KMS-11 (cell line): ENCODE results near the gene TPPP2.

Source experiments
- H2AFZ ChIP-seq: fragments of 200-600 bp; sonication (generic); 2 replicates; pipeline ENCODE4 v1.6.1; 2016; ENCODE audit warnings: antibody characterized with exemption, mixed run types, low read depth
- H3K27ac ChIP-seq: fragments of 200-600 bp; sonication (generic); 2 replicates; pipeline ENCODE4 v1.6.1; 2016; ENCODE audit warnings: mild to moderate bottlenecking, mixed run types
- H3K27me3 ChIP-seq: fragments of 200-600 bp; sonication (generic); 2 replicates; pipeline ENCODE4 v1.6.1; 2017; ENCODE audit warnings: mild to moderate bottlenecking, low read depth, mixed run types, moderate library complexity; ENCODE audit not compliant: insufficient read depth
- H3K36me3 ChIP-seq: fragments of 200-600 bp; sonication (generic); 2 replicates; pipeline ENCODE4 v1.6.1; 2017; ENCODE audit warnings: mild to moderate bottlenecking, mixed run types; ENCODE audit not compliant: insufficient read depth
- H3K4me1 ChIP-seq: fragments of 200-600 bp; sonication (generic); 2 replicates; pipeline ENCODE4 v1.6.1; 2016; ENCODE audit warnings: mild to moderate bottlenecking, low read depth, mixed run types; ENCODE audit not compliant: poor library complexity, severe bottlenecking
- H3K4me2 ChIP-seq: fragments of 200-600 bp; sonication (generic); 2 replicates; pipeline ENCODE4 v1.7.0; 2016; ENCODE audit warnings: mild to moderate bottlenecking, mixed run types
- H3K4me3 ChIP-seq: fragments of 200-600 bp; sonication (generic); IDR thresholded peaks from 2 replicates; pipeline ENCODE4 v1.6.1; 2017; ENCODE audit warnings: low read depth, low read length, mixed read lengths; ENCODE audit not compliant: insufficient read depth
- H3K79me2 ChIP-seq: fragments of 200-600 bp; sonication (generic); 2 replicates; pipeline ENCODE4 v1.6.1; 2016; ENCODE audit warnings: low read depth, mixed run types; ENCODE audit not compliant: insufficient read depth
- H3K9ac ChIP-seq: fragments of 200-600 bp; sonication (generic); 2 replicates; pipeline ENCODE4 v1.6.1; 2016; ENCODE audit warnings: mild to moderate bottlenecking, mixed run types
- H4K20me1 ChIP-seq: fragments of 200-600 bp; sonication (generic); 2 replicates; pipeline ENCODE4 v1.6.1; 2016; ENCODE audit warnings: mild to moderate bottlenecking, mixed run types; ENCODE audit not compliant: insufficient read depth
- CTCF ChIP-seq: fragments of 200-600 bp; sonication (generic); conservative IDR thresholded peaks from 2 replicates; pipeline ENCODE4 v1.6.1; 2017; ENCODE audit warnings: low read depth, mild to moderate bottlenecking, antibody characterized with exemption, low read length, moderate library complexity, mixed read lengths

The TPPP2 gene

GRCh38 chr14:21032326-21033132 lies 2.5 kb downstream of the TPPP2 start:
- no peak overlapping the region for H3K27ac ChIP-seq
- no peaks in the 10 kb centered on the region for H3K27me3 ChIP-seq
- no peak overlapping the region for H3K9ac ChIP-seq
- no peak for TF ChIP-seq CTCF
- no peaks in the 10 kb centered on the region for H4K20me1 ChIP-seq
- H3K4me1 ChIP-seq = no peaks in the 10 kb centered on the region
- H3K36me3 ChIP-seq = no peaks in the 10 kb centered on the region
- no peak overlapping the region for H2AFZ ChIP-seq
- H3K79me2 ChIP-seq = no peaks in the 10 kb centered on the region
- no peak overlapping the region for H3K4me3 ChIP-seq
- H3K4me2 ChIP-seq = no peak overlapping the region

GRCh38 chr14:21033133-21033698 lies 3.2 kb downstream of the TPPP2 start:
- no peak overlapping the region for H3K4me3 ChIP-seq
- no peak overlapping the region for H3K4me2 ChIP-seq
- H3K27ac ChIP-seq = no peak overlapping the region
- H3K27me3 ChIP-seq = no peaks in the 10 kb centered on the region
- H3K9ac ChIP-seq = no peak overlapping the region
- TF ChIP-seq CTCF = no peak
- H3K36me3 ChIP-seq = no peaks in the 10 kb centered on the region
- no peaks in the 10 kb centered on the region for H4K20me1 ChIP-seq
- H2AFZ ChIP-seq = no peak overlapping the region
- no peaks in the 10 kb centered on the region for H3K4me1 ChIP-seq
- no peaks in the 10 kb centered on the region for H3K79me2 ChIP-seq

GRCh38 chr14:21034707-21035106 lies 4.7 kb downstream of the TPPP2 start, which contains the start of gene RNASE13:
Gene RNASE13 (minus strand): TSS chr14:21034807. CDS start chr14:21034288, 519 bp downstream.
- no peaks in the 10 kb centered on the region for H4K20me1 ChIP-seq
- H3K27me3 ChIP-seq = no peaks in the 10 kb centered on the region
- no peak within 1 kb of the TSS for H3K4me3 ChIP-seq
- H3K36me3 ChIP-seq = no peaks in the 10 kb centered on the region
- TF ChIP-seq CTCF = no peak
- H2AFZ ChIP-seq = no peak within 1 kb of the TSS
- no peak within 1 kb of the TSS for H3K4me2 ChIP-seq
- no peak within 1 kb of the TSS for H3K27ac ChIP-seq
- no peaks in the 10 kb centered on the region for H3K4me1 ChIP-seq
- H3K79me2 ChIP-seq = no peaks in the 10 kb centered on the region
- H3K9ac ChIP-seq = no peak within 1 kb of the TSS

GRCh38 chr14:21036751-21037150 lies 6.7 kb downstream of the TPPP2 start:
- no peak overlapping the region for H3K4me2 ChIP-seq
- no peak overlapping the region for H3K9ac ChIP-seq
- H4K20me1 ChIP-seq = no peaks in the 10 kb centered on the region
- no peaks in the 10 kb centered on the region for H3K27me3 ChIP-seq
- no peak overlapping the region for H3K27ac ChIP-seq
- no peaks in the 10 kb centered on the region for H3K36me3 ChIP-seq
- no peaks in the 10 kb centered on the region for H3K4me1 ChIP-seq
- H3K4me3 ChIP-seq = no peak overlapping the region
- no peaks in the 10 kb centered on the region for H3K79me2 ChIP-seq
- TF ChIP-seq CTCF = no peak
- H2AFZ ChIP-seq = no peak overlapping the region
